Stimulated activated CD4-positive, alpha-beta T cell treated with anti-CD3 and anti-CD28 coated beads, Interleukin-4, amount 100 ng/mL, for 24 hours (primary cell): ENCODE data around the gene DRC3.
"Not testable (repeated sequence)": the region's sequence is repeated elsewhere in the genome, so short reads cannot be mapped to it uniquely, and the experiment has no call there.

Source experiments
- DNase-seq: peaks from one replicate; pipeline ENCODE4 v3.0.0-alpha.2; 2020

DRC3 gene

GRCh38 chr17:17942846-17943245 is 29.8 kb upstream of the DRC3 start:
- no peak for DNase-seq

DNA sequence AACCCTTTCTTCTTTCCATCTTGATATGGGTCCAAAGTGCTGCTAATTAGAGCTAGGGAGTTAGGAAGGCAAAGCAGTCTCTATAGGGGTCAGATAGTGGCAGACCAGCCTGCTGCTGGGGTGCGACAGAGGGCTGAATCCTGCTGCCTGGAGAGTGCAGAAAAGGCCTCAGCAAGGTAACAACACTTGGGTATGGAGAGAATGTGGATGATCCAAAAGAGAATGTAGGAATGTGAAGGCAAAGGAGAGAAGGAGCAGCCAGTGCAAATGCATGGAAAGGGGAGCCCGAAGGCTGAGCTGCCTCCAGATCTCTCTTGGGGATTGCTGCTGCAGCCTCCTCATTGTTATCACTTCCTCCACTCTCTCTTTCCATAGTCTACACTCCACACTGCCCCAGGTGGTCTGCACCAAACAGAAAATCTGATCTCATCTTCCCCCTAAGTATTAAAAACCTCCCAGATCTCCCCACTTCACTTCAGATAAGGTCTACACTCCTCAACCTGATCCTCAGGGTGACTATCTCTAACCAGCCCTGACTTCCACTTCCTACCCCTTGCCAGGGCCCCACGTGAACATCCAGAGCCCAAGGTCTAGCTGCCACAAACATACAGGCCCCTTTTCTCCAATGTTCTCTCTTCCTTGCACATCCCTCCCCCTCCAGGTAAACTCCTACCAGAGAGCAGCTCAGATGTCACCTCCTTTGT is 29.2 kb upstream of the DRC3 start:
- DNase-seq = no peak

DNA sequence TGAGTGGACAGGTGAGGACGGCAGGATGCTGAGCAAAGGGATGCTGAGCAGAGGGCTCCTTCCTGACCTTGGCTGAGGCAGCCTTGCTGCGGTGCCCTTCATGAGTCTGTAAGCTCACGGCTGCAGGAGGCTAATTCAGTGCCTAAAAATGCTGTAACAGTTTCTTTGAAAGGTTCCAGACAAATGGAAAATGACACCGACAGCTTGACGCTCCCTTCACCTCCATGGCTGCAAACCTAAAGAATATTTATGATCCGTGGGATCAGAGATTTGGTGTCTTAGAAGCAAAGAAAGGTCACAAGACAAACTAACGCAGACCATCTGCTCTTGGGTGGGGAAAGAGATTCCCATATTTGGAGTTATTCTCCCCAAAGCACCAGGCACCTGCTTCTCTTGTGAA is 28.4 kb upstream of the DRC3 start:
- DNase-seq = no peak

DNA sequence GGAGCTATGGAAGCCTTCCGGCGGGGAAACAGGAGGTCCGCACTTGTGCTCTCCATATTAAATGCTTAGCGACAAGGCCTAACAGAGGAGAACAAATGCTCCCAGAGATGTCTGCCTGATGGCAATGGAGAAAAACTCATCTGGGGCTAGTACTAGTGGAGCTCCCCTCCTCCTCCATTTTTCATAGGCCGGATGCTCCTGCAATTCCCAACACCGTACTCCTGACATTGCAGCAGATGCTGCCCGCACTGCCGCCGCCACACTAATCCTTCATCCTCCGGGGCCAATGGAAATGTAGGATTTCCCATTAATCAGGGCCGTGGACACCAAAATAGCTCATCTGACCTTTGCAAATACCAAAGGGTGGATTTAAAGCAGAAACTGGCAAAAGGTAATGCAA is 27.9 kb upstream of the DRC3 start:
- no peak for DNase-seq

- no peak for DNase-seq
Measured at GRCh38 chr17:17946093-17946492, 26.6 kb upstream of the DRC3 start.

GRCh38 chr17:17947309-17947708 is 25.4 kb upstream of the DRC3 start:
- no peak for DNase-seq

- DNase-seq = no peak
Measured at GRCh38 chr17:17947966-17948365, 24.7 kb upstream of the DRC3 start.

DNA sequence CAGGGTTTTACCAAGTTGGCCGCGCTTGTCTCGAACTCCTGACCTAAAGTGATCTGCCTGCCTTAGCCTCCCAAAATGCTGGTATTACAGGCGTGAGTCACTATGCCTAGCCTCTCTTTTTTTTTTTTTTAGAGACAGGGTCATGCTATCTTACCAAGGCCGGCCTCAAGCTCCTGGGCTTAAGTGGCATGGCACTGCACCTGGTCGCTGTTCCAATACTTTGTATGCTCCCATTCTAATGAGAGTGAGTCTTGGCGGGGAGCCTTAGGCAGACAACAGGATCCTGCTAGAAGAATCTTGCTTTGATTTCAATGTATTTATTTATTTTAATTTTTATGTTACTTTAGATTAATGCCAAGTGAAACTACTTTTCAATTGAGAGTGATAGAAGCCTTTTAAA is 22.3 kb upstream of the DRC3 start:
- DNase-seq = no peak

GRCh38 chr17:17950806-17951205 is 21.9 kb upstream of the DRC3 start:
- no peak for DNase-seq

DNA sequence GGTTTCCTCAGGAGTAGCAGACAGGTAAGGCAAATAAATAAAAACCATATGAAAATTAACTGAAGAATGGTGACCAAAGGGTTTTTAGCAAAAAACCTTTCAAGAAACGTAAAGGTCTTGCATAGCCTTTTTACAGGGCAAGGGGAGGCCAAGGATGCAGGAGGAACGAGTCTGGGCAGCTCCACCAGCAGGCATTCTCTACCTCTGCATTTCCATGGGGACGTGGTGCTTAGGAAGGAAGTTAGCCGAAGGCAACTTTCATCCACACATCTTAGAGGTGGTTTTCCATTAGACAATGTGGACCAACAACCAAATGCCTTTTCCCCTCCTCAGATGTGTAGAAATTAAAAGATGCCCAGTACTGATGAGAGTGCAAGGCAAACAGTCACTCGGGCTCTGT is 21.1 kb upstream of the DRC3 start:
- no peak for DNase-seq

DNA sequence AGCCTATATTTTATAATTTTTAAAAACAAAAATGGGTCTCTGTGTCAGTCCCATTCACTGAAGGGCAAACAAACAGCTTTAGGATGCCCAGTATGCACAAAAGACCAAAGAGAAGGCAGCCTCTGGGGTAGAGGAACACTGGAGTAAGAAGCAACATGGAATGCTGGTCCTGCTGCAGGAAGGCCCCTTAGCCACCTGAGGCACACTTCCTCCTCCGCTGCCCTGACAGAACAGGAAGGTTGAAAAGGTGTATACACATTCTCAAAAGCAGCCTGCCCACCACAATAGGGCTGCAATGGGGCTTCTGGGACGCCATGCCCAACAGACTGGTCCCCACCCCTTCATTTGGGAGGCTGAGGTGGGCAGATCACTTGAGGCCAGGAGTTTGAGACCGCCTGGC is 20.0 kb upstream of the DRC3 start:
- DNase-seq = no peak

- no peak for DNase-seq
Measured at GRCh38 chr17:17954079-17954478, 18.6 kb upstream of the DRC3 start.

DNA sequence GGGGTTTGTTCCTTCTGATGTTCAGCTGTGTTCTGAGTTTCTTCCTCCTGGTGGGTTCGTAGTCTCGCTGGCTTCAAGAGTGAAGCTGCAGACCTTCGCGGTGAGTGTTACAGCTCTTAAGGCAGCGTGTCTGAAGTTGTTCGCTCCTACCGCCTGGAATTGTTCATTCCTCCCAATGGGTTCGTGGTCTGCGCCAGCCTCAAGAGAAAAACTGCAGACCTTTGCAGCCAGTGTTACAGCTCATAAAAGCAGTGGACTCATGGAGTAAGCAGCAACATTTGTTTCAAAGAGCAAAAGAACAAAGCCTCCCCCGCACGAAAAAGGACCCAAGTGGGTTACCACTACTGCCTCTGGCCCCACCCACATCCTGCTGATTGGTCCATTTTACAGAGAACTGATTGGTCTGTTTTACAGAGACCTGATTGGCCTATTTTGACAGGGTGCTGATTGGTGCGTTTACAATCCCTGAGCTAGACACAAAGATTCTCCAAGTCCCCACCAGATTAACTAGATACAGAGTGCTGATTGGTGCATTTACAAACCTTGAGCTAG is 16.8 kb upstream of the DRC3 start:
- DNase-seq = not testable (repeated sequence)

- no peak for DNase-seq
Measured at GRCh38 chr17:17957584-17957916, 15.1 kb upstream of the DRC3 start.

DNA sequence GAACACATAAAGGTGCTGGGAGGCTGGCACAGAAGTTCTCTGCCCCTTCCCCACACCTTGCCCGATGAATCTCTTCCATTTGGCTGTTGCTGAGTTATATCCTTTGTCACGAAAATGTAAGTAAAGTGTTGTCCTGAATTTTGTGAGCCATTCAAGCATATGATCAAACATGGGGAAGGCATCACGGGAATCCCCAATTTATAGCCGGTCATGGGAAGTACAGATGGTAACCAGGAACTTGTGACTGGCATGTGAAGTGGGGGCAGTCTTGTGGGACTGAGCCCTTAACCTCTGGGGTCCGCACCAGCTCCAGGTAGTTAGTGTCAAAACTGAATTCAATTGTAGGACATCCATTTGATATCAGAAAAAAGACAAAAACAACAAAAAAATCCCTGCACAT is 13.7 kb upstream of the DRC3 start:
- DNase-seq = no peak

DNA sequence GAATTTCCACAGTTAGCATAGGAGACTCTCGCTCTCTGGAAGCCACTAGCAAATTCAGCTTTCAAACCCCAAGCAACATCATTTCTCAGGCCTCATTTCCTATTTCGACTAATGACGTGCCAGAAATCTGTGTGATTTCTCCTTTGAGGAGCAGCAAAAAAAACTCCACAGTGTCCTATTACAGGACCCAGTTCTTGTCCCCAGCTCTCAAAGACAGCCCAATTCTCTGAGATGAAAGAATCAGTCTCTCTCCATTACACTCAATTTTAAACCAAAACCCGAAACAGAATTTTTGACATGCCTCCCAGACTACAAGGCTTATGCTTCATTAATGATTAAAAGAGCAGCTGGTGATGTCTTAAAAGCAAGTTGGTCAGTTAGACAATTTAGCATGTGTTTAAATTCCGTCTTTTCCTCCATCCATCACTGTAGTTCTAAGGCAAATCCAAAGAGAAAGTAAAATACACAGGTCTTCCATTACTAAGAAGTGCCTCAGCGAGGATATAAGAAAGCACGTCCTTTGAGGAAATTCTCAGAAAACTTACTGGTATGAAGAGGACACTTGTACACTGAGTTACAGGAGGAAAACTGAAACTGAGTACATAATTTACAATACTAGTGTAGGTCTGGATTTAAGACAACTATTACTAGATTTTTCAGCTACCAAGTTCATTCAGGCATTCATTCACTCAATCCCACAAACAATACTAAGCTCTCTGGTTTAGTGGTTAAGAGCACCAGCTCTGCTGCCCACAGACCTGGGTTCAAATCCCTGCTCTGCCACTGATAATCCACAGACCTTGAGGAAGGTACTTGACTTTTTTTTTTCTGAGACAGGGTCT is 12.9 kb upstream of the DRC3 start:
- DNase-seq = peak; percentile 27

- no peak for DNase-seq
Measured at GRCh38 chr17:17960500-17961030, 12.1 kb upstream of the DRC3 start.

DNA sequence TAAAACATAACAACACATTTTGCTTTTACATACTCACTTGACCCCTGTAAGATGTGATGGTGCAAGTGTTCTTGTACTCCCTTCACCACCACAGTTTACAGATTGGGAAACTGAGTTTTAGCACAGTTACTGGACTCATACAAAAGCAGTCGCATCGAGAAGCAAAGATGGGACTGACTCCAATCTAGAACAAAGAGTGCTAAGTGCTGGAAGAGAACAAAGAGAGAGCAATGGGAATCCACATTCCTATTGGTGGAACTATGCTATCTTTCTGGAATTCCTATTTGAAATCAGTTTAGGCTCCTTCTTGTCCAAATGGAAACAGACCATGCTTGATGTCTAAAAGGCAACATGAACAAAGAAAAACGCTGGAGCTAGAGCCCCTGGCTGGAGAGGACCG is 9.6 kb upstream of the DRC3 start:
- no peak for DNase-seq

DNA sequence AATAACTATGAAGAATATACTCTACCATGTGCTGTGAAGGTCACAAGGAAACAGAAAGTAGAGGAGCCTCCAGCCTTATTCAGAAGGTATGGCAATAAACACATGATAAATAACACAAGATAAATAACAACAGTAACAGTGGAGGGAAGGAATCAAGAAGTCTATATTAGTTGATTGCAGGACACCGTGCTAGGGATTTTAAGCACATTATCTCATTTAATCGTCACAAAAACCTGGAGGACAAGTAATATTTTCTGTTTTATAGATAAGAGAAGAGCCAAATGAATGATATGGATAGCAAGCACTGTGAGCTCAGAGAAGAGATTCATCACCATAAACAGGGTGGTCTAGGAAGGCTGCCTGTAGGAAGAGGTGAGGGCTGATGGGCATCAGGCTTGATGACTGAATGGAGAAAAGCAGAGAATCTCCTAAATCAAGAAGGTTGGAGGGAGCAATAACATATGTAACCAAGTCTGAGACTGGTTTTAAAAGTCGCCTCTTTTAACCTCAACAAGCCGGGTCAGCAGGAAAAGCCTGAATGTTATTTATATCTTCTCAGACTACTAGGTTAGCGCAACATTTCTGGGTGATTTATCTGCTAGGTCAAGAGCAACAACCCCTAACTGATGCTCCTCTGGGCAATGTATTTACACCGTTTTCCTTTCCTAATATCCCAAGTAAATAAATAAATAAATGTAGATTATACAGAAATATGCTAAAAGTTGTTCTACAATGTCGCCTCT is 8.8 kb upstream of the DRC3 start:
- DNase-seq = no peak

- no peak for DNase-seq
Measured at GRCh38 chr17:17964710-17965109, 8.0 kb upstream of the DRC3 start.

DNA sequence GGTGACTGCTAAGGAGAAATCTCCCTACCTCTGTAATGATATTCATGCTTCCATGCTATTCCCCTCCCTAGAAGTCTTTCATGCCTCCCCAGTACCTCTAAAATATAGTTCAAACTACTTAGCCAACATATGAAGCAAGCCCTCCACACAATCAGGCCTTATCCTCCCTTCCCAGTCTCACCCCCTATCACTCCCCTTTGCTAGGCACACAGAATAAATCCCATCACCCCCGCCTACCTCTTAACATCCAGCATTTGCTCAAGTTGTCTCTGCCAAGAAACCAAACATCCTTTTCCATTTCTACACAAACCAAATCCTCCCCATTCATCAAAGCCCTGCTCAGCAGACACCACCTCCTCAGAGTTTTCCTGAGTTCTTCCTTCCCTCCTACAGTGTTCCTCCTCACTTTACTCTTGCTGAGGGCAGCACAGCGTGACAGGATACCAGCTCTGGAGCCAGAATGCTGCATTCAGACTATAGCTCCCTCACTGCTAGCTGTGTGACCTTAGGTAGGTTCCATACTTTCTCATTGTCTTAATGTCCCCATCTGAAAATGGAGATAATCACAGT is 7.4 kb upstream of the DRC3 start:
- DNase-seq = no peak

- DNase-seq = peak; percentile 20
Measured at GRCh38 chr17:17966399-17966798, 6.3 kb upstream of the DRC3 start.
